Stomach smooth muscle (tissue), 2 donors: ENCODE measurements around the gene ZNF438.

ENCODE experiments used
- H3K27ac ChIP-seq: one replicate; pipeline ENCODE4 v1.7.0; 2013; ENCODE audit warnings: mild to moderate bottlenecking, low read length, inconsistent platforms
- H3K27me3 ChIP-seq, 2 donors: one replicate each; pipeline ENCODE4 v1.7.0; 2013; ENCODE audit warnings: low read length in 2 of 2; ENCODE audit not compliant: insufficient read depth in 2 of 2, control insufficient read depth in 1 of 2
- H3K36me3 ChIP-seq, 2 donors: one replicate each; pipeline ENCODE4 v1.7.0; 2013; ENCODE audit warnings: low read length in 2 of 2; ENCODE audit not compliant: control insufficient read depth in 2 of 2, insufficient read depth in 2 of 2
- H3K4me1 ChIP-seq: one replicate; pipeline ENCODE4 v1.7.0; 2013; ENCODE audit warnings: low read length; ENCODE audit not compliant: control insufficient read depth, insufficient read depth
- H3K4me3 ChIP-seq, 2 donors: one replicate each; pipeline ENCODE4 v1.7.0; 2013; ENCODE audit warnings: low read length in 2 of 2
- H3K9ac ChIP-seq, 2 donors: one replicate each; pipeline ENCODE4 v1.7.0; 2013; ENCODE audit warnings: low read length in 2 of 2, mild to moderate bottlenecking in 1 of 2
- H3K9me3 ChIP-seq, 2 donors: one replicate each; pipeline ENCODE4 v1.7.0; 2013; ENCODE audit warnings: low read length in 2 of 2; ENCODE audit not compliant: control insufficient read depth in 2 of 2
- donor health status: healthy.
- donor health status: Pancreatic carcinoma.

ZNF438 gene, protein sequence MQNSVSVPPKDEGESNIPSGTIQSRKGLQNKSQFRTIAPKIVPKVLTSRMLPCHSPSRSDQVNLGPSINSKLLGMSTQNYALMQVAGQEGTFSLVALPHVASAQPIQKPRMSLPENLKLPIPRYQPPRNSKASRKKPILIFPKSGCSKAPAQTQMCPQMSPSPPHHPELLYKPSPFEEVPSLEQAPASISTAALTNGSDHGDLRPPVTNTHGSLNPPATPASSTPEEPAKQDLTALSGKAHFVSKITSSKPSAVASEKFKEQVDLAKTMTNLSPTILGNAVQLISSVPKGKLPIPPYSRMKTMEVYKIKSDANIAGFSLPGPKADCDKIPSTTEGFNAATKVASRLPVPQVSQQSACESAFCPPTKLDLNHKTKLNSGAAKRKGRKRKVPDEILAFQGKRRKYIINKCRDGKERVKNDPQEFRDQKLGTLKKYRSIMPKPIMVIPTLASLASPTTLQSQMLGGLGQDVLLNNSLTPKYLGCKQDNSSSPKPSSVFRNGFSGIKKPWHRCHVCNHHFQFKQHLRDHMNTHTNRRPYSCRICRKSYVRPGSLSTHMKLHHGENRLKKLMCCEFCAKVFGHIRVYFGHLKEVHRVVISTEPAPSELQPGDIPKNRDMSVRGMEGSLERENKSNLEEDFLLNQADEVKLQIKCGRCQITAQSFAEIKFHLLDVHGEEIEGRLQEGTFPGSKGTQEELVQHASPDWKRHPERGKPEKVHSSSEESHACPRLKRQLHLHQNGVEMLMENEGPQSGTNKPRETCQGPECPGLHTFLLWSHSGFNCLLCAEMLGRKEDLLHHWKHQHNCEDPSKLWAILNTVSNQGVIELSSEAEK

DNA sequence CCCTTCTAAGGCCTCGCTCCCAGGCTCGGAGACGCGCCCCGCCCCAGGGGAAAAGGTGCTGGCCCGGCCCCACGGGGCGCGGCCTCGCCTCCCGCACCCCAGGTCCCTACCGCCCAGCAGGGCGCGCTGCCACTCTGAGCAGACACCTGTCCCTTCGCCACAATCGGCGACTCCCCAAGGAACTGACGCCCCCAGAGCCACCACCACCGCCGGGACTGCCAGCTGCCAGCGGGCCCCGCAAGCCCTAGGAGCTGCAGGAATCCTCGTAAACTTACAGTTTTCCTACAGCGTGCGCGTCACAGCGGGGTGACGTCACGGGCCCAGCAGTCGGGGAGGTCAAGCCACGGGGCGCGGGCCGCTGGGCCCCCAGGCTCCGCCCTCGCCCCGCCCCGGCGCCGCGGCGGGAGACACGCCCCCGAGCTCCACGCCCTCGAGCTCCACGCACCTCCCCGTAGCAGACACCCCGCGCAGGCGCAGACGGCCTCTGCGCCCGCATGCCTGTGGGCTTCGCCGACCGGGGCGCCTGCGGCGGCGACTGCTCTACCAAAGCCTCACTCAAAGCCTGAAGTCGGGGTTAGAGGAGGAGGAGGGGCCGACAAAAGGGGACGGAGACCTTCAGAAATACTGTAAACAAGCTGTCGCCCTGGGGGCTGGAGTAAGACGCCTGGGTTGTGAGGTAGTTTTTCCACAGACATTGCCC lies at the start of gene ZNF438:
TSS of gene ZNF438 (minus strand) at position 308 of the 700 bp plus-strand sequence. CDS start 154,831 bp downstream, outside the sequence.
- Histone ChIP-seq H3K9ac (peak within 1 kb of the TSS; percentile 97), H3K9me3 (no peaks in the 10 kb centered on the region), H3K4me1 (peaks cover 27% of the 10 kb centered on the region), H3K4me3 (peak within 1 kb of the TSS; percentile 82 to 89), H3K27ac (peak within 1 kb of the TSS; percentile 99), H3K36me3 (no peaks in the 10 kb centered on the region), H3K27me3 (no peaks in the 10 kb centered on the region)

DNA sequence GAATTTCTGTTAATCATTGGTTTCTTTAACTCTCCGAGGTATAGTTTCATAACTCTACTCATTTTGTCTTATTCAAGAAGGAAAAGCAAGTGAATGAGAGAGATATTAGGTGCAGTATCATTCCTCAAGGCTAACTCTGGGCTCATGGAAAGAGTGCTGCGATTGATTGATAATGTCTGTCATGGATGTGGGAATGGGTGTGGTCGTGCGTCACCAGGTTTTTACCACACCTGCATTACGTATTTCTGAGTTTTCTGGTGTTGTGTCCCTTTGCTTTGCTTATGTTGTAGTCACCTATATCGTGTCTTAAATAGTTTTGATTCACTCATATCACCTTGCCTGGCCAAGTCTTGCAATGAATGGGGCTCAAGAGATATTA lies 44.9 kb upstream of the ZNF438 start:
- Histone ChIP-seq H3K9me3 (no peaks in the 10 kb centered on the region), H3K4me3 (no peak overlapping the region), H3K27me3 (no peaks in the 10 kb centered on the region), H3K36me3 (no peaks in the 10 kb centered on the region), H3K4me1 (peaks cover 2% of the 10 kb centered on the region), H3K27ac (no peak overlapping the region), H3K9ac (no peak overlapping the region)

DNA sequence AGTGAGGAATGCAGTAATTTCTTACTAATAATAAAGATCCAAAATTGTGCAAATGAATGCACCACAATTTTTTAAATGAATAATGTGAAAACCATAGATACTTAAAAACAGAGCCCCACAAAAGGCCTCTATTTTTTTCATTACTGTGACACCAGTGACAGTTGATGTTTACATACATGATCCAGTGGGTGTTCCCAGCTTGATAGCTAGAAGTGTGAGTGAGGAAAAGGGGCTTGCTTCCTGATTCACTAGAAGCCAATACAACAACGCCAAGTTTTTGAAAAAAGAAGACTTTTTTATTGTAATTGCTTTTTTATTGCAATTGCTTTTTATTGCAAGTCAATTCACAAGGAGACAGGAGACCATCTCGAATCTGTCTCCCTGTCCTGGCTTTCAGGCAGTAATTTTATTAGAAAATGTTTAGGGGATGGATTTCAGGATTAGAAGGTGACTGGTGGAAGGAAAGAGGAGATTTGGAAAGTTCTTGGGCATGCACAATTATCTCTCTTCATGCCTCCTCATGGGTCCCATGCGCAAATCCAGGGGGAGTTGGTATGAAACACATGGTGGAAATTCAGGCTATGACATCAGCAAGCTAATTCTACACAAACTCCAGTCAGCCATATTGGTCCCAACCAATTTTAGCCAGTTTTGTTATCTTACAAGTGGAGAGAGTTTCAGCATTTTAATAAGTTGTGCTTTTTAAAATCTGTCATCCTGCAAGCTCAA lies 44.4 kb upstream of the ZNF438 start:
- no peaks in the 10 kb centered on the region for H3K27me3 ChIP-seq
- no peaks in the 10 kb centered on the region for H3K36me3 ChIP-seq
- H3K9me3 ChIP-seq, result no peaks in the 10 kb centered on the region
- H3K27ac ChIP-seq, result no peak overlapping the region
- H3K9ac ChIP-seq, result no peak overlapping the region
- no peak overlapping the region for H3K4me3 ChIP-seq
- peaks cover 2% of the 10 kb centered on the region for H3K4me1 ChIP-seq

DNA sequence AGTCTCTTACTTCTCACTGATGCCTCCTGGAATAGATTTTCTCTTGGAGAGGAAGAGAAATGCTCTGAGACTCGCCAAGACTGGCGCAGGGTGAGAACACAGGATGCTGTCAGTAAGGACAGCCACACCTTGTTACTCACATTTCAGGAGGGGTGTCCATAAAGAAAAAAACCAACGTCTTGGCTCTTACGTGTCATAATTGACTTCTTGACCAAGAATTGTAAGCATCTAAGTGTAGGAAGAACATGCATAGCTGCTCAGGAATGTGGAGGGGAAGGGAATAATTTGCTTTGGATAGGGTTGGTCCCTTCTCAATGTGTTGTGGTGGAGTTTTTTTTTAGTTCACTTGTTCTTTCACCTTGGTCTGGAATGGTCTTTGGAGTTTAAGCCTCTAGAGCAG lies 43.8 kb upstream of the ZNF438 start:
- Histone ChIP-seq H3K36me3 (no peaks in the 10 kb centered on the region), H3K4me3 (no peak overlapping the region), H3K9me3 (no peaks in the 10 kb centered on the region), H3K27ac (no peak overlapping the region), H3K9ac (no peak overlapping the region), H3K27me3 (no peaks in the 10 kb centered on the region), H3K4me1 (peaks cover 2% of the 10 kb centered on the region)

DNA sequence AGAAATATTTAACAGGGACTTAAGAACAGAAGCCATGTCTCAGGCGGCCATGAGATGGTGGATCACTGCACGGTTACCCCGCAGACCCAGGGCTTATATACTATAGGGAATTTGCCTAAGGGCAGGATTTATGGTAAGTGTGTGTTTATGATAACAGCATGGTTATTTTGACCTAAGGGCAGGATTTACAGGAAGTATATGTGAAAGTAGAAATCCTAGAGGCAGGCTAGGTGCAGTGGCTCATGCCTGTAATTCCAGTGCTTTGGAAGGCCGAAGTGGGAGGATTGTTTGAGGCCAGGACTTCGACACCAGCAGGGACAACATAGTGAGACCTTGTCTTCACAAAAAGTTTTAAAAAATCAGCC lies 43.0 kb upstream of the ZNF438 start:
- no peaks in the 10 kb centered on the region for H3K36me3 ChIP-seq
- H3K27me3 ChIP-seq, result no peaks in the 10 kb centered on the region
- peaks cover 2% of the 10 kb centered on the region for H3K4me1 ChIP-seq
- H3K27ac ChIP-seq, result no peak overlapping the region
- no peak overlapping the region for H3K9ac ChIP-seq
- H3K9me3 ChIP-seq, result no peaks in the 10 kb centered on the region
- H3K4me3 ChIP-seq, result no peak overlapping the region

DNA sequence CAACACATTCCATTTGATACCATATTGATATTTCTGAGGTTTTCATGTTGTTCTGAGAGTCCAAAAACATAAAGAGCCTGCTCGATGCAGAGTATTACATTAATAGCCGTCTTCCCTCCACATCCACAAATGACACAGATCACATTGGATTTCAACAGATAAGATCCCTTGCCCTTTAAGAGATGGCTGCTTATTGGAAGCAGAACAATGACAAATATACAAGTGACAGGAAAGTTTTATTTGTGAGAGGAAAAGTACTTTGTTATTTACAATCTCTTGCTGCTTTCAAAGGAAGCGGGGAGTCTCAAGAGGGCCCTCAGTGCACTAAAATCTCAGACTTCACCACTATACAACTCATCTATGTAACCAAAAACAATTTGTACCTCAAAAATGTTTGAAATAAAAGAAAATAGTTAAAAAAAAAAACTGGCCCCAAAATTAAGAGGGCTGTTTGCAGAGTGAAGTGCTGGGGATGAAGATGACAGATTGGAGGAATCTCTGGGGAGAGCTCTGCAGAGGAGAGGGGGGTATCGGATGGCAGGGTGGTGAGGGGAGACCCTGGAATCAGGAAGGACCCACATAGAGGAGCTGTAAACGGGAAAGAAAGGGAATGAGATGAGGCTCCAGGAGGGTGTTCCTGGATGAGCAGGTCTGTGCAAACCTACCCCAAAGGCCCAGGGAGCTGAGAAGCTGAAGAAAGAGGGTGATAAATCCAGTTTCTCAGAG lies 42.5 kb upstream of the ZNF438 start:
- Histone ChIP-seq H3K9ac (no peak overlapping the region), H3K27me3 (no peaks in the 10 kb centered on the region), H3K9me3 (no peaks in the 10 kb centered on the region), H3K36me3 (no peaks in the 10 kb centered on the region), H3K4me3 (no peak overlapping the region), H3K27ac (no peak overlapping the region), H3K4me1 (peaks cover 2% of the 10 kb centered on the region)

DNA sequence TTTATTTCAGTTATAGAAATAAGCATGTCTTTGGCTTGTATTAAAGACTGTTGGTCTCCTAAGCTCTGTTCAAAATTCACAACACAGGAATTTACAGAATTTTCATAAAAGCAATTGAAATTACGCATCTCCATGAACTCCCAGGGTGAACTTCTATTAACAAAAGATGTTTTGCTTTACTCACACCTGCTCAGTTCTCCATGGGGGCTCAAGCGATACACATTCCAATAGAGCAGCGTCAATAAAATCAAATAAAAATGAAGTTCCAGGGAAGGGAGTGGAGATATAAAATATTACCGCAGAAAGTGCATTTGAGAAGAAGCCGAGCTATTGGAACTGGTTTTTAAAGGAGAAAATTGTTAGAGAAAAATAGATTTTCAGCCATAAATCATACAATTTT lies 41.5 kb upstream of the ZNF438 start:
- Histone ChIP-seq H3K9me3 (no peaks in the 10 kb centered on the region), H3K27me3 (no peaks in the 10 kb centered on the region), H3K27ac (no peak overlapping the region), H3K9ac (no peak overlapping the region), H3K4me1 (peaks cover 2% of the 10 kb centered on the region), H3K4me3 (no peak overlapping the region), H3K36me3 (no peaks in the 10 kb centered on the region)

DNA sequence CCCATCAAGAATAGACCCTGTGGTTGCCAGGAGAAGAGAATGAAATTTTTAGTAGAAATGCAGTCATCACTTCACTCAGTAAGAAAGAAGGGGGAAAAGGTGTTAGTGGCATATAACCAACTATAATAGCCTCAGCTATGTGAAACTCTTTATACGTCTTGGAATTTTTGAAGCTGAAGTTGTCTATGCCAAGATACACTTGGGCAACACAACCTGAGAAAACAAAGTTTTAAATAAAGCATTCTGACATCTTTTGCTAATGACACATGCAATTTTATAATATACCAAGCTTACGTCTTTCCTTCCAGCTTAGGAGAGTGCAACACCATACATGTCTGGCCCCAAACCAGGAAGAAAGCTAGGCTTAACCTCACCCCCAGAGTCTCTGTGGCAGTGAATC lies 40.8 kb upstream of the ZNF438 start:
- Histone ChIP-seq H3K36me3 (no peaks in the 10 kb centered on the region), H3K4me3 (no peak overlapping the region), H3K9me3 (no peaks in the 10 kb centered on the region), H3K27ac (no peak overlapping the region), H3K4me1 (peaks cover 2% of the 10 kb centered on the region), H3K9ac (no peak overlapping the region), H3K27me3 (no peaks in the 10 kb centered on the region)

DNA sequence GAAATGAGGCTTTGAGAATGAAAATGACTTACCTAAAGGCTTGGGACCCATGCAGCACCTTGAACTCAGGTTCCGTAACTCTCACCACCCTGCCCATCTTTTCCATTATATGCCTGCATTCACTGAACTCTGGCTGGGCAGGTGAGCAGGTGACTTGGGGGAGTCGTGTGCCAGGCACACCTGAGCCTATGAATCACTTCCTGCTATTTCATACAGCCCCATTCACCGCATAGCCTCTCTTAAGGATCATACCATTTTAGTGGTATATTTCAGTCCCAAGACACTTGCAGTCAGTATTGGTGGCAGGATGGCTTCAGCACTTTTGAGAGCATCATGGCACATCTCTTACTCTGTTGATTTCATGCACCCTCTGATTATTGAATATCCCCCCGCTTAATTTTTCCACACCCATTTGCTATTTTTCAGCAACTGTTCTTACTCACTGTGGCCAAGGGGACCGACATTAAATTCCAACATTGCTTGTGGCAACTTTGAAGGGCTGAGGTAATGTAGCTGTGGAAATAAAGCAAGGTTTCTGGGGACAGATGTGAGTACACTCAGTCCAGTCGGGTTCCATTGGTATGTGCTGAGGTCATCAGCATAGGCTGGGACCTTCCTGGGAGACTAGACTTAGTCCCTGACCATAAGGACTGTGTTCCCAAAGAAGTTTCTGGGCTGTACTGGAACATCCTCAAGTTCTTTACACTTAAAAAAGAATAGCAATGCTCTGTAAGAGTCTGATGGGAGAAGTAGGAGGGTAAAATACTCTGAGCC lies 39.8 kb upstream of the ZNF438 start:
- no peaks in the 10 kb centered on the region for H3K27me3 ChIP-seq
- H3K9me3 ChIP-seq, result no peaks in the 10 kb centered on the region
- H3K27ac ChIP-seq, result no peak overlapping the region
- no peak overlapping the region for H3K4me3 ChIP-seq
- H3K36me3 ChIP-seq, result no peaks in the 10 kb centered on the region
- H3K9ac ChIP-seq, result no peak overlapping the region
- peaks cover 2% of the 10 kb centered on the region for H3K4me1 ChIP-seq
